Fibroblast of the aortic adventitia (primary cell): ENCODE results near the gene LCN6. TPM values are rescaled to one million over a fixed set of nuclear protein-coding genes. Genes with fewer than 3 reads are reported as not detected.

Source experiments
- DNase-seq: peaks from one replicate; pipeline ENCODE4 v3.0.0-alpha.2; 2010; ENCODE audit warnings: low read depth
- H3K4me3 ChIP-seq: 2 replicates; pipeline ENCODE4 v1.5.1; 2011; ENCODE audit warnings: low read depth, mild to moderate bottlenecking, control low read depth, low read length, moderate library complexity
- CTCF ChIP-seq: IDR thresholded peaks from 2 replicates; pipeline ENCODE4 v1.5.1; 2011; ENCODE audit warnings: mild to moderate bottlenecking, low read length, control low read depth, inconsistent platforms; ENCODE audit not compliant: insufficient read depth
- total RNA-seq: library from RNA; depleted of rRNA; stranded (reverse); fragments of >200 nt; gene quantifications from 2 replicates; pipeline ENCODE4 v1.2.3, GENCODE V29; 2012; ENCODE audit warnings: low replicate concordance

The LCN6 gene
- total RNA-seq, 1 donor = not detected

GRCh38 chr9:136719195-136719880 is 29.0 kb downstream of the LCN6 start:
- no peak overlapping the region for H3K4me3 ChIP-seq
- TF ChIP-seq CTCF = no peak
- no peak for DNase-seq

- no peak overlapping the region for H3K4me3 ChIP-seq
- no peak for DNase-seq
- no peak for TF ChIP-seq CTCF
These were observed 29.8 kb downstream of the LCN6 start for GRCh38 chr9:136718345-136719194.

- DNase-seq = no peak
- no peak overlapping the region for H3K4me3 ChIP-seq
- TF ChIP-seq CTCF = no peak
These were observed 30.9 kb downstream of the LCN6 start for GRCh38 chr9:136717399-136717798.

- no peak overlapping the region for H3K4me3 ChIP-seq
- DNase-seq = no peak
- no peak for TF ChIP-seq CTCF
These were observed 33.4 kb downstream of the LCN6 start for GRCh38 chr9:136714893-136715274.

- no peak for TF ChIP-seq CTCF
- no peak for DNase-seq
- no peak overlapping the region for H3K4me3 ChIP-seq
These were observed 34.0 kb downstream of the LCN6 start for GRCh38 chr9:136714096-136714892.

GRCh38 chr9:136713550-136713949 is 34.8 kb downstream of the LCN6 start:
- no peak for TF ChIP-seq CTCF
- no peak for DNase-seq
- no peak overlapping the region for H3K4me3 ChIP-seq
